IPS DF 6.9 (cell line): Measurements from ENCODE around the gene MYOZ3.

Experiments used
- DNase-seq: peaks from one replicate; pipeline ENCODE4 v3.0.0-alpha.2; 2013; ENCODE audit warnings: low read depth, low spot score
- H3K27ac ChIP-seq: one replicate; pipeline ENCODE4 v1.5.1; 2013; ENCODE audit warnings: low read length, control low read depth
- H3K27me3 ChIP-seq: 2 replicates; pipeline ENCODE4 v1.6.1; 2013; ENCODE audit warnings: mild to moderate bottlenecking, low read length; ENCODE audit not compliant: control insufficient read depth, insufficient read depth
- H3K36me3 ChIP-seq: 2 replicates; pipeline ENCODE4 v1.6.1; 2013; ENCODE audit warnings: low read length; ENCODE audit not compliant: control insufficient read depth, insufficient read depth
- H3K4me1 ChIP-seq: 2 replicates; pipeline ENCODE4 v1.6.1; 2013; ENCODE audit warnings: low read length; ENCODE audit not compliant: control insufficient read depth, insufficient read depth
- H3K4me3 ChIP-seq: 2 replicates; pipeline ENCODE4 v1.5.1; 2013; ENCODE audit warnings: mild to moderate bottlenecking, low read length
- H3K9me3 ChIP-seq: 2 replicates; pipeline ENCODE4 v1.6.1; 2013; ENCODE audit warnings: low read length, inconsistent platforms; ENCODE audit not compliant: control insufficient read depth, insufficient read depth
- WGBS: extraction: QIAGEN DNeasy Blood & Tissue Kit; methylation state at CpG from one replicate; pipeline ENCODE4 v1.1.7; 2013; ENCODE audit warnings: mixed read lengths, missing lambda C conversion rate; ENCODE audit not compliant: insufficient read length, insufficient coverage; 5-methylcytosine and 5-hydroxymethylcytosine counted together

Gene MYOZ3

DNA sequence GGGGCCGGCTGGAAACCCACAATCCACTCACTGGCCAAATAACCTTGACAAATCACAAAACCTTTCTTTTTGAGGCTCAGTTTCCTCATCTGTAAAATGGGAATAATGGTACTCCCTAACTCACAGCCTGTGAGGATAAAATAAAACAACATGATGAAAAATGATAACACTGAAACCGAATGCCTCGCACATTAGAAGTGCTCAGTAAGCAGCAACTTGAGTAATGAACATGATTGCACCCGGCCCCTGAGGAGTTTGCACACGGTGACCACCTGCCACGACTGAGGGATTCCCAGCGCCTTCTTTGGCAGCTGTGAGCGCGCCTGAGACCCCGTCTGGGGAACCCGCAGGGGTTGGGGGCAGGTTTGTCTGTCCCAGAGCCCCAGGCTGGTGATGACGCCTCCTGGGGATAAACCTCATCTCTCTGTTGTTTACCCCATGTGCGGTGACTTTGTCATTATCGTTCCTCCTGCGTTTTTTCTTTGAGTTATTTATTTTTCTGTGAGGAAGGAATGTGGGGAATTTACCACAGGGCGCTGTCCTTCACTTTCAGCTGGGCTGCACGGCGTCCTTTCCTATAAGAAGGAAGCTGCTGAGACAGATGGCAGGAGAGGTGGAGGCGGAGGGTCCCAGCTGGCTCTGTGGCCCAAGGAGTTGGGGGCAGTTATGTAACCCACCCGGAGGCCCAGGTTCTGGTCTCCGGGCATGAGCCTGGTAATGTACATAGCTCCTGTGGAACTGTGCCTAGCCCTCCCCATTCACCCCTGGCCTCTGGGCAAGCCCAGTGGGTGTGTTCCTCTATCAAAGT is 23.6 kb upstream of the MYOZ3 start:
- H3K27me3 ChIP-seq = no peaks in the 10 kb centered on the region
- no peaks in the 10 kb centered on the region for H3K36me3 ChIP-seq
- DNase-seq = no peak
- H3K4me1 ChIP-seq = 0 out of 2 replicates have a peak, but pooled peaks cover 3% of the 10 kb centered on the region
- H3K27ac ChIP-seq = no peak overlapping the region
- H3K4me3 ChIP-seq = no peak overlapping the region
- no peaks in the 10 kb centered on the region for H3K9me3 ChIP-seq
- WGBS = no CpG with 5 or more reads among the region's 21 CpGs

DNA sequence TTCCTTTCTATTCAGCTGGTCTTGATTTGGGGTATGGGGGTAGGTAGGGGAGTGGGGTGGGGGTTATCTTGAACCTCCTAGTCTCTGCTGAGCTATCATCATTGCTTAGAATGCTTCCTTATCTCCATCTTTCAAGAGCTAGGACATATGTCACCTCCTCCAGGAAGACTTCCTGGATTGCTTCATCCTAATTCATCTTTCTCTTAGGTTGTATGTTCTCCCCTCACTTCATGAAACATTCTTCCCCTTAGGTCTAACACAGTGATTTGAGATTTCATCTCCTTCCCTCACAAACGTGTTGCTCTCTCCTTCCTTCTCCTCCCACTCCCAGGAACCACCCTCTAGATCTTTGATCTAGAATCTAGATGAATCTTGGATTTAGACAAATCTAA is 23.0 kb upstream of the MYOZ3 start:
- no peaks in the 10 kb centered on the region for H3K27me3 ChIP-seq
- no peaks in the 10 kb centered on the region for H3K36me3 ChIP-seq
- 0 out of 2 replicates have a peak, but pooled peaks cover 3% of the 10 kb centered on the region for H3K4me1 ChIP-seq
- no peaks in the 10 kb centered on the region for H3K9me3 ChIP-seq
- no peak overlapping the region for H3K4me3 ChIP-seq
- WGBS = no CpG with 5 or more reads among the region's 1 CpG
- H3K27ac ChIP-seq = no peak overlapping the region
- no peak for DNase-seq

DNA sequence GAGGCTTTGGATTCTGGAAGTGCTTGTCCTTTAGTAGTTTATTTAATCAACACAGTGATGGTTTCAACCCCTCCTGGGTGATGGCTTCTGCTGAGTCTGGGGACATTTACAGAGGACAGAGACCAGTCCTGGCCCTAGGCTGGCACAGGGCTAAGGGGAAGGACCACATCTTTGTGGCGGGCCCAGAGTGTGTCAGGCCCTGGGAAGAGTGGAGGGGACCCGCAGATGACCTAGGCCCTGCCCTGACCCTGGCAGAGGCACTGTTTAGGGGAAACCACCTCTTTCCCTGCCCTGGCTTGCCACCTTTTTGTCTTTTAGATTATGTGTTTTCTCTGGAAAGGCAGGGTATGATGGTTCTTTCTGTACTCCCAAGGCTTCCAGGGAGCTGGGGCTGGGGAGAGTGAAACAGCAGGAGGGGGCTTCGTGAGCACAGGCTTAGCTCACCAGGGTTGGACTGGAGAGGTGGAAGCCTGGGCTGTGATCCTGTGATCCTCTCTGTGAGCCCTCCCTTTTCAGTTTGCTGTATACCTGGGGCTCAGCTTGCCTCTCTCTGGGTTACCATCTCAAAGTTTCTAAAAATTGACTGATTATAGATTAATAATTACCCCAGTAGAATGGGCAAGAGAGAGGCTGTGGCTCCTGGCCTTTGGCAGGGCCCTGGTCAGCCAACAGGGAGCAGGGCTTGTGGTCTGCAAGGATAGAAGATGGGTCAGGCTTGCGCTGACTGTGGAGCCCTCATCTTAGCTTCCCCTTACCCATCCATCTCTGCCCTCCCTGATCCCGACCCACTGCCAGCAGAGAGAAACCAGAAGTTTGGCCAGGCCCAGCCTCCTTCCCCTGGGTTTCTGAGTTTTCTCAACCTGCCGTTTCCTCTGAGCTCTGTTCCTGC is 22.3 kb upstream of the MYOZ3 start:
- no peak for DNase-seq
- no CpG with 5 or more reads among the region's 6 CpGs for WGBS
- Histone ChIP-seq H3K36me3 (no peaks in the 10 kb centered on the region), H3K27me3 (no peaks in the 10 kb centered on the region), H3K9me3 (no peaks in the 10 kb centered on the region), H3K4me3 (no peak overlapping the region), H3K27ac (no peak overlapping the region), H3K4me1 (0 out of 2 replicates have a peak, but pooled peaks cover 3% of the 10 kb centered on the region)

DNA sequence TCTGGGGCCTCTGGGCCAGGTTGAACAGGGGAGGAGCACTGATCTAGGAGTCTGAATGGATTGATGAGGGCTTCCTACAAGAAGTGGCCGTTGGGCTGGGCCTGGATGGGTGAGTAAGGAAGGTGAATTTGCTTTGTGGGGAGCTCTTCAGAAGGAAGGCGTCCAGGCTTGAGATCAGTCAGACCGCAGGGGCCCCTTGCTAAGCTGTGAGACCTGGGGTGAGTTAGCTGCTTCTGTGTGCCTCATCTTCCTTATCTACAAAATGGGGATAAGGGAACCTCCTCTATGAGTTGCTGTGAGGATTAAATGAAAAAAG is 21.7 kb upstream of the MYOZ3 start:
- no peaks in the 10 kb centered on the region for H3K36me3 ChIP-seq
- H3K27me3 ChIP-seq = no peaks in the 10 kb centered on the region
- 0 out of 2 replicates have a peak, but pooled peaks cover 3% of the 10 kb centered on the region for H3K4me1 ChIP-seq
- H3K9me3 ChIP-seq = no peaks in the 10 kb centered on the region
- no CpG with 5 or more reads among the region's 3 CpGs for WGBS
- H3K4me3 ChIP-seq = no peak overlapping the region
- no peak overlapping the region for H3K27ac ChIP-seq
- DNase-seq = no peak

DNA sequence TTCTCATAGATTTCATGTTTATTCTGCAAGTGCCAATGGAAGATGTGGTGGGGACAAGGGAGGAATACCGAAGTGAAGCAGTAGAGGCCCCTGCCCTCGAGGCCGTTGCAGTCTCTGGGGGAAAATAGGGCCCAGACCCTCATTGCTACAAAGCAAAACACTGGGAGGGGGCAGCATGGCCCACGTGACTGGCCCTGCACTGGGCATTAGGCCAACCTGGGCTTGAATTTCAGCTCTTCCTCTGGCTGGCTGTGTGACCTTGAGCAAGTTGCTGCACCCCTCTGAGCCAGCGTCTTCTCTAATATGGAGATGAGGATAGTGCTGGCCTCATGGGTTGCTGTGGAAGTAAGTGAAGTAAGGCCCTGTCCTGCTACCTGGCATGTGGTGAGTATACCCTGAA is 21.3 kb upstream of the MYOZ3 start:
- H3K4me1 ChIP-seq = 0 out of 2 replicates have a peak, but pooled peaks cover 3% of the 10 kb centered on the region
- no peak overlapping the region for H3K4me3 ChIP-seq
- H3K27ac ChIP-seq = no peak overlapping the region
- no peaks in the 10 kb centered on the region for H3K27me3 ChIP-seq
- DNase-seq = no peak
- WGBS = no CpG with 5 or more reads among the region's 5 CpGs
- H3K9me3 ChIP-seq = no peaks in the 10 kb centered on the region
- no peaks in the 10 kb centered on the region for H3K36me3 ChIP-seq

DNA sequence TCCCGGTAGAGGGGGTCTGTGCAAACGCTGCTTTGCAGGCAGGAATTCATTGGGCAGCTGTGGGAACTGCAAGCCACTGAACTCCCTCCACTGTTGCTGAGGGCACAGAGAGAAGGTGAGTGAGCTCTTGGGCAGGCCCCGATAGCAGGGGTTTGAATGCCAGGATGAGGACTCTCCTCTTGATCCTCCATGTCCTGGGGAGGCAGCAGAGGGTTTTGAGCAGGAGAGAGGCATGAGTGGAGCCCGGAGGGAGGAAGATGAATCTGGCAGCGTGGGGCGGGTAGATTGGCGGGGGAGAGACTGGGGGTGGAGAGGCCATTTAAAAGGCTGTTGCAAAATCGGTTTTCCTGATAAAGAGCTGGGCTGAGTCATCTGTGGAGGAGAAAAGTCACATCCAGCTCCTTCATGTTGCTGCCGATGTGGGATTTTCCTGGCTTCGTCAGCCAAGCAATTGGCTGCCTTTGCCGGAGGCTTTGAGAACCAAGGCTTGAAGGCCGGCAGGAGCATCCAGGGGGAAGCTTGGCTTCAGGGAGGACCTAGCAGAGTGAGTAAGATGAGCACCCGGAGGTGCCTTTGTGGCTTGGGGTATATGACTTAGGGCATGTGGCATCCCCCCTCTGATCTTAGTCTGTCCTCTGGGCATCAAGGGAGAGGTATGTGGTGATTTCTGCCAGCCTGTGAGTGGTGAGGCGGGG is 20.6 kb upstream of the MYOZ3 start, which contains the start of gene SYNPO:
Gene SYNPO (plus strand): TSS at position 350 of the 695 bp plus-strand sequence. CDS start 7,616 bp downstream, outside the sequence.
- Histone ChIP-seq H3K4me3 (no peak within 1 kb of the TSS), H3K9me3 (no peaks in the 10 kb centered on the region), H3K36me3 (no peaks in the 10 kb centered on the region), H3K27me3 (no peaks in the 10 kb centered on the region), H3K27ac (no peak within 1 kb of the TSS), H3K4me1 (0 out of 2 replicates have a peak, but pooled peaks cover 3% of the 10 kb centered on the region)
- DNase-seq = no peak
- no CpG with 5 or more reads among the region's 14 CpGs for WGBS

DNA sequence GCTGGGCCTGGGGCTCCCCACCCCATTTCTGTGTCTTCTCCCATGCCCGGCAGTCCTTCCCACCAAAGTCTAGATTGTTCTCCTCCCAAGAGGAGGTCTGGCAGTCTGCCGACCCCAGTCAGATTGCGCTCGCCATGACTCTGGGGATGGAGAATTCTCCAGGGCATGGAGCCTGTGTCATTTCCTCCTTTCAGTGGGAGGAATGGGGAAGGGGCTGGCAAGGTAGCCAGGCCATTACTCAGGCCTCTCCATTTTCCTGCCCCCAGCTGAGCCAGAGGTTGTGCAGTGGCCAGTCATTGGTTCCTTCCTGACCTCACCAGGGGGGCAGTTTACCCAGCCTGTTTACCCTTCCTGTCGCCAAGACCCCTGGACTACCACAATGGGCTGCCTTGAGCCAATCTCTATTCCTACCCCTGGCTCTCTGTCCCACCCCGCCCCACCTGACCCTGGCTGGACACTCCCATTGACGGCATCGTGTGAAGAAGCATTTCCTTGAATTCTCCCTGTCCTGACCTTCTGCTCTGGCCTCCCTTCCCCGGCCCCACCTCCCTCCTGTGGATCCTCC is 20.0 kb upstream of the MYOZ3 start:
- no peaks in the 10 kb centered on the region for H3K36me3 ChIP-seq
- DNase-seq = no peak
- H3K27ac ChIP-seq = no peak overlapping the region
- 0 out of 2 replicates have a peak, but pooled peaks cover 3% of the 10 kb centered on the region for H3K4me1 ChIP-seq
- H3K27me3 ChIP-seq = no peaks in the 10 kb centered on the region
- H3K9me3 ChIP-seq = no peaks in the 10 kb centered on the region
- no CpG with 5 or more reads among the region's 9 CpGs for WGBS
- H3K4me3 ChIP-seq = no peak overlapping the region

DNA sequence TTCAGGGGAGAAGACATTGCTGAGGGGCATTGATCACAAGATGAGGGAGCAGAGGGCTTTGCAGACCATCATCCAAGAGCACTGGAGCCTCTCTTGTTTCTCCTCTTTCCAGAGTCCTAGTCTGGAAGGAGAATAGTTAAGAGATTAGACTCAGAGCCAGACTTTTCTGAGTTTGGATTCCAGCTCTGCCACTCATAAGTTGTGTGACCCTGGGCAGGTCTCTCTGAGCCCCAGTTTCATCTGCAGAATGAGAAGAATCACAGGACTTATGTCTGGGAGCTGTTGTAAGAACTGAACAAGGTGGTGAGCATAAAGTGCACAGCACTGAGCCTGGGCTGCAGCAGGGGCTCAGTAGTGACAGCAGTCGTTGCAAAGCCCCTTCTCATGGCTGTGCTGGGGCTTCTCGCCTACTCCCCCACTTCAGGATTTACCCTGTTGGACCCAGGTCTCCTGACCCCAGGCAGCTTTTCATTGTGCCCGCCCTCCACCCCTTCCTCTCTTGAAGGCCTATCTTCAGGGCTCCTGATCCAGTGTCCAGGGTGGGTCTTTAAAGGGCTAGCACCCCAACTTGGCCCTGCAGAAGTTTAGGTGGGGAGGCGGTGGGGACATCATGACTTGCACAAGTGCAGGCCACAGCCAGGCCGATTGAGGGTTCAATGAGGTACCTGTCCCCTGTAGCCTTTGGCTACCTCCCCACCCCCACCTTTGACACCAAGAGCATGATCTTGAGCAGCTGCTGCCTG is 19.1 kb upstream of the MYOZ3 start:
- H3K27ac ChIP-seq = no peak overlapping the region
- 0 out of 2 replicates have a peak, but pooled peaks cover 3% of the 10 kb centered on the region for H3K4me1 ChIP-seq
- H3K36me3 ChIP-seq = no peaks in the 10 kb centered on the region
- no peaks in the 10 kb centered on the region for H3K9me3 ChIP-seq
- no peak for DNase-seq
- no peaks in the 10 kb centered on the region for H3K27me3 ChIP-seq
- H3K4me3 ChIP-seq = no peak overlapping the region
- no CpG with 5 or more reads among the region's 5 CpGs for WGBS

DNA sequence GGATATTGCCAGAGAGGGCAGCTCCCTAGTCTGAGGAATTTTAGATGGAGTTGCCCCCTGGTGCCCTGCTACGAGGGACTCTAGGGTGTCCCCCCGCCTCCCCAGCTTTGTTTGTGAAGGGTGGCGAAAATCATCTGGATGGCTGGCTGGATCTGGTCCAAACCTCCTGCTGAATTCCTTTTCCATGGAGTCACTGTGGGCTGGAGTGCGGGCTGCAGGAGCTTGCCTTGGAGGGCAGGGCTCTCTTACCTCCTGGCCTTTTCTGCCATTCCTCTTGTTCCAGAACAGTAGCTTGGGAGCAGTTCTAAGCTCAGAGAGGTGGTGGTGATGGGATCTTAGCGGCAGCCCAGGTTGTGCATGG is 18.5 kb upstream of the MYOZ3 start:
- no peak for DNase-seq
- H3K27me3 ChIP-seq = no peaks in the 10 kb centered on the region
- H3K9me3 ChIP-seq = no peaks in the 10 kb centered on the region
- H3K4me1 ChIP-seq = 0 out of 2 replicates have a peak, but pooled peaks cover 3% of the 10 kb centered on the region
- no CpG with 5 or more reads among the region's 5 CpGs for WGBS
- no peak overlapping the region for H3K27ac ChIP-seq
- H3K4me3 ChIP-seq = no peak overlapping the region
- H3K36me3 ChIP-seq = no peaks in the 10 kb centered on the region
